HepG2 (cell line): Measurements from ENCODE around the gene SS18L1. TPM values are rescaled to one million over a fixed set of nuclear protein-coding genes. Genes with fewer than 3 reads are reported as not detected.

Experiments used
- PRDM15 ChIP-seq: sonication (generic); formaldehyde crosslinking; IDR thresholded peaks from 2 replicates; pipeline ENCODE4 v1.4.0; 2020; ENCODE audit warnings: missing genetic modification reagents
- ZNF280B ChIP-seq: sonication (generic); formaldehyde crosslinking; IDR thresholded peaks from 2 replicates; pipeline ENCODE4 v1.5.0; 2020; ENCODE audit warnings: missing genetic modification reagents, mild to moderate bottlenecking, borderline replicate concordance
- ZNF710 ChIP-seq: sonication (generic); formaldehyde crosslinking; IDR thresholded peaks from 2 replicates; pipeline ENCODE4 v1.5.0; 2020; ENCODE audit warnings: mild to moderate bottlenecking, missing genetic modification reagents, borderline replicate concordance
- polyA plus RNA-seq, 8 experiments: library from polyadenylated mRNA; depleted of rRNA in 3 of 8; stranded (reverse) in 7 of 8; unstranded in 1 of 8; fragments of >200 nt; fragmentation: Illumina TruSeq in 4 of 8; extraction: Trizol in 4 of 8; gene quantifications; 2 replicates each; pipeline versions ENCODE4 v1.2.1 to v1.2.3, GENCODE V29; 2011 to 2016; ENCODE audit warnings: low read depth in 4 of 8, missing spikeins in 1 of 8, mixed read lengths in 1 of 8; ENCODE audit not compliant: insufficient read depth in 1 of 8
- total RNA-seq, 5 experiments: library from RNA; depleted of rRNA; stranded (reverse); fragments of >200 nt; fragmentation: Illumina TruSeq; extraction: Trizol; gene quantifications; 2 replicates each; pipeline ENCODE4 v1.2.3, GENCODE V29; 2016; ENCODE audit warnings: low read depth in 1 of 5

Gene SS18L1
- total and polyA plus RNA-seq, 2 of the 13 experiments (the other 11 are each of a cell fraction or from before 2014, with no cell fraction given): 17.8 to 27.6 TPM

GRCh38 chr20:62186096-62186426, 42.5 kb downstream of the SS18L1 start (continued):
- TF ChIP-seq ZNF280B (CRISPR knock-in tag) (no peak), PRDM15 (CRISPR knock-in tag) (0 out of 2 replicates have a peak, but pooled peaks have one; percentile 92), ZNF710 (CRISPR knock-in tag) (0 out of 2 replicates have a peak, but pooled peaks have one; percentile 3)
- TF ChIP-seq, all 625 proteins: peak for 12
